SHP77 treated with DMSO at 0.1 percent for 48 hours (cell line): ENCODE measurements around the gene KDM4B.

Source experiments
- DNase-seq: peaks from one replicate; lab custom pipeline; 2025; lab: John Stamatoyannopoulos, UW

Gene KDM4B

GRCh38 chr19:5122671-5123409 is 153.9 kb downstream of the KDM4B start:
- no peak for DNase-seq

- DNase-seq = no peak
These were observed 154.7 kb downstream of the KDM4B start for GRCh38 chr19:5123646-5124045.

- no peak for DNase-seq
These were observed 155.4 kb downstream of the KDM4B start for GRCh38 chr19:5124111-5124855.

GRCh38 chr19:5125376-5125775 is 156.5 kb downstream of the KDM4B start:
- no peak for DNase-seq

GRCh38 chr19:5125797-5126497 is 157.0 kb downstream of the KDM4B start:
- DNase-seq = no peak

GRCh38 chr19:5126498-5127223 is 157.7 kb downstream of the KDM4B start:
- DNase-seq = no peak

GRCh38 chr19:5127717-5128116 is 158.8 kb downstream of the KDM4B start:
- DNase-seq = no peak

- DNase-seq = no peak
These were observed 159.5 kb downstream of the KDM4B start for GRCh38 chr19:5128251-5128935.

- no peak for DNase-seq
These were observed 160.1 kb downstream of the KDM4B start for GRCh38 chr19:5128936-5129389.

GRCh38 chr19:5129691-5130090 is 160.8 kb downstream of the KDM4B start:
- no peak for DNase-seq

- no peak for DNase-seq
These were observed 161.6 kb downstream of the KDM4B start for GRCh38 chr19:5130371-5131030.

- no peak for DNase-seq
These were observed 162.2 kb downstream of the KDM4B start for GRCh38 chr19:5131031-5131505.

GRCh38 chr19:5131506-5132205 is 162.7 kb downstream of the KDM4B start:
- no peak for DNase-seq

GRCh38 chr19:5132206-5132560 is 163.3 kb downstream of the KDM4B start:
- no peak for DNase-seq

GRCh38 chr19:5132698-5133651 is 164.1 kb downstream of the KDM4B start:
- DNase-seq = no peak

- DNase-seq = no peak
These were observed 165.2 kb downstream of the KDM4B start for GRCh38 chr19:5133986-5134595.

GRCh38 chr19:5134691-5135090 is 165.8 kb downstream of the KDM4B start:
- no peak for DNase-seq

- no peak for DNase-seq
These were observed 167.4 kb downstream of the KDM4B start for GRCh38 chr19:5136073-5136855.
